GM12878 (cell line): Measurements from ENCODE around the gene NCR3LG1. TPM values are rescaled to one million over a fixed set of nuclear protein-coding genes. Genes with fewer than 3 reads are reported as not detected.

ENCODE experiments used
- ATAC-seq: fragments of 200-7000 bp; cut with Tn5 transposase; 3 replicates; pipeline ENCODE4 v1.9.1; 2020; ENCODE audit warnings: mild to moderate bottlenecking, moderate library complexity
- BruUV-seq: library from RNA; stranded (reverse); fragments of 400-500 nt; replicated peaks from 2 replicates; lab custom pipeline; 2021; lab: Mats Ljungman, UMichigan
- CTCF ChIA-PET: fragments of 300-600 bp; sonication (Branson Sonifier 250); formaldehyde crosslinking; extraction: SDS; loops from one replicate; lab custom pipeline; 2021; ENCODE audit warnings: inconsistent platforms; lab: Yijun Ruan, JAX
- POLR2A ChIA-PET: fragments of 350-600 bp; formaldehyde crosslinking; extraction: SDS; loops from one replicate; lab custom pipeline; 2021; ENCODE audit warnings: inconsistent platforms; lab: Charles Lee
- RAD21 ChIA-PET: fragments of 300-600 bp; sonication (Branson Sonifier 250); formaldehyde crosslinking; loops from one replicate; lab custom pipeline; 2023; ENCODE audit warnings: antibody characterized with exemption; ENCODE audit not compliant: unreplicated experiment; lab: Charles Lee
- SMC1A ChIA-PET: fragments of 300-600 bp; sonication (Branson Sonifier 250); formaldehyde crosslinking; loops from one replicate; lab custom pipeline; 2023; ENCODE audit not compliant: unreplicated experiment, uncharacterized antibody; lab: Charles Lee
- DNase-seq: peaks from one replicate; pipeline ENCODE4 v3.0.0-alpha.2; 2011; ENCODE audit warnings: low read depth, low spot score
- FAIRE-seq: peaks from 3 replicates; lab custom pipeline; 2011; peaks lifted over from hg19 to GRCh38; lab: Jason Lieb, UNC
- H2AFZ ChIP-seq: 2 replicates; pipeline ENCODE4 v1.6.0; 2011; ENCODE audit warnings: low read depth, low read length, control low read depth; ENCODE audit not compliant: control insufficient read depth
- H3K27ac ChIP-seq: 2 replicates; pipeline ENCODE4 v1.5.1; 2011; ENCODE audit warnings: control low read depth; ENCODE audit not compliant: control insufficient read depth, insufficient read depth
- H3K27me3 ChIP-seq, 2 experiments: replicated peaks in 1 of 2; 2 replicates each; pipeline versions ENCODE4 v1.6.0 to v1.6.1; 2011; ENCODE audit warnings: low read length in 1 of 2; ENCODE audit not compliant: control insufficient read depth in 2 of 2, insufficient read depth in 2 of 2
- H3K36me3 ChIP-seq, 2 experiments: 2 replicates each; pipeline ENCODE4 v1.5.1; 2011; ENCODE audit warnings: low read length in 1 of 2; ENCODE audit not compliant: control insufficient read depth in 2 of 2, insufficient read depth in 2 of 2
- H3K4me1 ChIP-seq: 2 replicates; pipeline ENCODE4 v1.6.1; 2011; ENCODE audit warnings: mild to moderate bottlenecking, low read length, moderate library complexity, mixed read lengths; ENCODE audit not compliant: control insufficient read depth, insufficient read depth
- H3K4me2 ChIP-seq: 2 replicates; pipeline ENCODE4 v1.6.0; 2011; ENCODE audit warnings: control low read depth; ENCODE audit not compliant: control insufficient read depth, insufficient read depth
- H3K4me3 ChIP-seq: fragments of 200-600 bp; sonication (generic); 2 replicates; pipeline ENCODE4 v1.5.1; 2016
- H3K79me2 ChIP-seq: 2 replicates; pipeline ENCODE4 v1.6.0; 2011; ENCODE audit warnings: low read length; ENCODE audit not compliant: control insufficient read depth, insufficient read depth
- H3K9ac ChIP-seq: 2 replicates; pipeline ENCODE4 v1.8.0; 2011; ENCODE audit warnings: low read length, control low read depth, mixed read lengths; ENCODE audit not compliant: control insufficient read depth, insufficient read depth
- H3K9me3 ChIP-seq: replicated peaks from 3 replicates; pipeline ENCODE4 v1.5.1; 2011; ENCODE audit warnings: mild to moderate bottlenecking, low read length; ENCODE audit not compliant: control insufficient read depth, insufficient read depth
- H4K20me1 ChIP-seq: 2 replicates; pipeline ENCODE4 v1.6.0; 2011; ENCODE audit not compliant: control insufficient read depth, insufficient read depth
- E2F4 ChIP-seq: IDR thresholded peaks from 2 replicates; pipeline ENCODE4 v1.6.1; 2012; ENCODE audit warnings: low read depth, low read length, improper control_type of control experiment
- EED ChIP-seq: sonication (generic); IDR thresholded peaks from 2 replicates; pipeline ENCODE4 v1.6.1; 2016; ENCODE audit warnings: antibody characterized with exemption, low read depth
- ESRRA ChIP-seq: IDR thresholded peaks from 2 replicates; pipeline ENCODE4 v1.6.1; 2012; ENCODE audit warnings: mild to moderate bottlenecking, low read length, improper control_type of control experiment
- FOXK2 ChIP-seq: fragments of 450-650 bp; IDR thresholded peaks from 2 replicates; pipeline ENCODE4 v1.6.1; 2017; ENCODE audit warnings: mild to moderate bottlenecking, moderate library complexity
- GABPA ChIP-seq: IDR thresholded peaks from 2 replicates; pipeline ENCODE4 v1.6.1; 2014; ENCODE audit warnings: antibody characterized with exemption, low read depth, mild to moderate bottlenecking, inconsistent platforms
- HDAC6 ChIP-seq: fragments of 200-600 bp; sonication (generic); IDR thresholded peaks from one replicate; pipeline ENCODE4 v1.8.0; 2017; ENCODE audit warnings: antibody characterized with exemption; ENCODE audit not compliant: unreplicated experiment
- KDM1A ChIP-seq: fragments of 200-600 bp; sonication (generic); IDR thresholded peaks from 2 replicates; pipeline ENCODE4 v1.6.1; 2016; ENCODE audit warnings: borderline replicate concordance
- MAX ChIP-seq: IDR thresholded peaks from 2 replicates; pipeline ENCODE4 v1.6.1; 2012; ENCODE audit warnings: low read depth, low read length, improper control_type of control experiment
- NBN ChIP-seq: fragments of 450-650 bp; IDR thresholded peaks from 2 replicates; pipeline ENCODE4 v1.6.1; 2016
- NFYB ChIP-seq: IDR thresholded peaks from 2 replicates; pipeline ENCODE4 v1.6.1; 2011; ENCODE audit warnings: low read depth, mild to moderate bottlenecking, low read length, improper control_type of control experiment, moderate library complexity; ENCODE audit not compliant: insufficient read depth
- NRF1 ChIP-seq: conservative IDR thresholded peaks from 2 replicates; pipeline ENCODE4 v1.6.1; 2011; ENCODE audit warnings: mild to moderate bottlenecking, low read depth, low read length, improper control_type of control experiment
- RFX5 ChIP-seq: IDR thresholded peaks from 2 replicates; pipeline ENCODE4 v1.6.1; 2011; ENCODE audit warnings: low read depth, low read length, improper control_type of control experiment
- RUNX3 ChIP-seq: IDR thresholded peaks from 2 replicates; pipeline ENCODE4 v1.6.1; 2012; ENCODE audit warnings: low read length, inconsistent platforms
- SMARCA5 ChIP-seq: fragments of 450-650 bp; IDR thresholded peaks from 2 replicates; pipeline ENCODE4 v1.6.1; 2017; ENCODE audit warnings: mild to moderate bottlenecking
- TARDBP ChIP-seq: IDR thresholded peaks from 2 replicates; pipeline ENCODE4 v1.6.1; 2016; ENCODE audit warnings: borderline replicate concordance
- TBL1XR1 ChIP-seq: IDR thresholded peaks from 2 replicates; pipeline ENCODE4 v1.6.1; 2012; ENCODE audit warnings: low read depth, low read length, improper control_type of control experiment
- ZNF217 ChIP-seq: fragments of 450-650 bp; IDR thresholded peaks from 2 replicates; pipeline ENCODE4 v1.6.1; 2017; ENCODE audit warnings: antibody characterized with exemption, mild to moderate bottlenecking
- ZNF622 ChIP-seq: fragments of 450-650 bp; IDR thresholded peaks from 2 replicates; pipeline ENCODE4 v1.6.1; 2017; ENCODE audit warnings: mild to moderate bottlenecking, inconsistent platforms
- WGBS: methylation state at CpG from one replicate; pipeline ENCODE4 v1.1.6; 2016; ENCODE audit warnings: low lambda C conversion rate; ENCODE audit not compliant: insufficient replicate concordance, insufficient coverage; ENCODE audit errors: missing lambda C conversion rate; 5-methylcytosine and 5-hydroxymethylcytosine counted together
- in situ Hi-C: fragments of 300-500 bp; cut with MboI; formaldehyde crosslinking; loops from 9 replicates; pipeline ENCODE4 v1.14.3; 2018; ENCODE audit warnings: mixed read lengths
- intact Hi-C: fragments of 100-400 bp; cut with micrococcal nuclease; formaldehyde crosslinking; loops from one replicate; pipeline ENCODE4 v1.14.2; 2022; ENCODE audit not compliant: unreplicated experiment
- polyA plus RNA-seq, 11 experiments: library from polyadenylated mRNA; depleted of rRNA in 4 of 11; unstranded in 6 of 11; stranded (reverse) in 5 of 11; fragments of >200 nt; fragmentation: Nextera tagmentation in 4 of 11; fragmentation: Illumina TruSeq in 1 of 11; extraction: Ambion mirVana in 4 of 11; extraction: Trizol in 1 of 11; gene quantifications; 1 replicate in 1 of 11; 2 replicates in 10 of 11; pipeline versions ENCODE4 v1.2.1 to v1.2.3, GENCODE V29; 2011 to 2016; ENCODE audit warnings: inconsistent platforms in 2 of 11, missing spikeins in 2 of 11, low read depth in 1 of 11
- total RNA-seq, 4 experiments: library from RNA; depleted of rRNA in 3 of 4; stranded (reverse); fragments of >200 nt in 3 of 4; fragmentation: Illumina TruSeq in 1 of 4; extraction: Trizol in 1 of 4; gene quantifications; 2 replicates each; pipeline versions ENCODE4 v1.2.1 to v1.2.3, GENCODE V29; 2013 to 2021

NCR3LG1 gene
- total and polyA plus RNA-seq, 10 of the 15 experiments (the other 5 are each of a cell fraction or from before 2014, with no cell fraction given): under 0.01 to 0.18 (median 0.11) TPM; not detected in 2

- SMC1A ChIA-PET: no interaction called here
- POLR2A ChIA-PET: no interaction called here
- TF ChIP-seq RFX5 (no peak), ZNF622 (no peak), FOXK2 (no peak), TBL1XR1 (no peak), EED (no peak)
- TF ChIP-seq, all 136 proteins: peak for 0
- WGBS: 40% methylated on average over 15 of the region's 15 CpGs
- in situ Hi-C loops: no loop called here
- RAD21 ChIA-PET: no interaction called here
- Histone ChIP-seq H3K4me1 (no peaks in the 10 kb centered on the region), H4K20me1 (no peaks in the 10 kb centered on the region), H3K79me2 (no peaks in the 10 kb centered on the region), H3K27ac (no peak overlapping the region), H2AFZ (no peak overlapping the region), H3K27me3 (no peaks in the 10 kb centered on the region; a peak in 2 of 4 replicates), H3K4me2 (no peak overlapping the region), H3K36me3 (no peaks in the 10 kb centered on the region), H3K4me3 (no peak overlapping the region), H3K9ac (no peak overlapping the region), H3K9me3 (no peaks in the 10 kb centered on the region)
- BruUV-seq: no TSS peak
- FAIRE-seq: no peak
- CTCF ChIA-PET: no interaction called here
- DNase-seq: no peak
- no peak for ATAC-seq
- intact Hi-C loops: no loop called here
These were observed 62.1 kb downstream of the NCR3LG1 start for GRCh38 chr11:17413414-17414316.

GRCh38 chr11:17414317-17414737, 62.7 kb downstream of the NCR3LG1 start:
- BruUV-seq: no TSS peak
- ATAC-seq: no peak
- TF ChIP-seq NFYB (no peak), NRF1 (no peak), GABPA (no peak), KDM1A (no peak), RUNX3 (no peak), NBN (no peak), HDAC6 (no peak), MAX (no peak), E2F4 (no peak), ZNF217 (no peak), TARDBP (no peak), SMARCA5 (no peak), ESRRA (no peak)

More at GRCh38 chr11:17414317-17414737, 62.7 kb downstream of the NCR3LG1 start:
- peaks cover 0 to 4% of the 10 kb centered on the region in 2 experiments; a peak in 3 of 4 replicates for H3K27me3 ChIP-seq
- FAIRE-seq (no peak), DNase-seq (no peak)
- no peaks in the 10 kb centered on the region for H3K4me1 ChIP-seq
- H3K27ac ChIP-seq: no peak overlapping the region
- H3K9ac ChIP-seq: no peak overlapping the region
- ChIA-PET POLR2A (no interaction called here), RAD21 (no interaction called here), SMC1A (no interaction called here), CTCF (no interaction called here)
- in situ Hi-C loops (no loop called here), intact Hi-C loops (no loop called here)
- no peaks in the 10 kb centered on the region for H4K20me1 ChIP-seq
- no peak overlapping the region for H2AFZ ChIP-seq
- 18% methylated on average over 8 of the region's 8 CpGs for WGBS
- no peaks in the 10 kb centered on the region for H3K36me3 ChIP-seq
- no peaks in the 10 kb centered on the region for H3K9me3 ChIP-seq
- H3K79me2 ChIP-seq: no peaks in the 10 kb centered on the region
- no peak overlapping the region for H3K4me2 ChIP-seq
- H3K4me3 ChIP-seq: no peak overlapping the region
